HG02610 (cell line): ENCODE data around the gene TRAPPC2B.

ENCODE experiments used
- ATAC-seq: cut with Tn5 transposase; IDR thresholded peaks from one replicate; pipeline ENCODE4 v1.9.1; 2021; ENCODE audit warnings: mild to moderate bottlenecking, moderate library complexity; ENCODE audit not compliant: unreplicated experiment

TRAPPC2B gene

DNA sequence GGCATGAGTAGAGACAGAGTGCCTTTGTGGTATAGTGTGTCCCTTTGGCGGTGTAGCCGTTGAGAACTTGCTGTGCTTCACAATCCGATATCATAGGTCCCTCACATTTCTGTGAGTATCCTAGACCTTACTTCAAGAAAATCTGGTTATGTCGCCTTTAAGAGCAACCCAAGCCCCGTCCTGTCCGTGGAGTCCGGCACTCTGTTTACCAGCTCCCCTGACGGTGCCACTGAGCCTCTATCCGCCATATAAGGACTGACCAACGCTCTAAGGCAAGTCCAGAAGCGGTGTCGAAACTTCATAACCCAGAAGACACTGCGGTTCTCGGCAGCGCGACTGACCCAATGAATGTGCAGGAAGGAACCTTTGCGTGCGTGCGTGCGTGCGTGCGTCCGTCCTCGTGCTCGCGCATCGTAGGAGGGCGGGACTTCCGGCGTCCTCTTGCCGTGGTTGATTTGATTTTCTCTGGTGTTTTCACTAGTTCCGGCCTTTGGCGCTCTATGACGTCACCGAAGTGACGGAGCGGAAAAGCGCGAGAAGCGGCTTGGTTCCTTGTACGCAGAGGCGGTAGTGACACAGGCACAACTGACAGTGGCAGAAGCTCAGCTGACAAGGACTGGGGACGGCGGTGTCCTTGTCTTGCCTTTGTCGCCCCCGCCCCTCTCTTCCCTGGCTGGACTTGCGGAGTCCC, at the start of gene TRAPPC2B, which contains the start of gene ZNF547:
TSS of gene TRAPPC2B (plus strand) at position 555 of the 691 bp plus-strand sequence. CDS start 1,283 bp downstream, outside the sequence.
TSS of gene ZNF547 (plus strand) at position 555 of the 691 bp plus-strand sequence. CDS start 5,005 bp downstream, outside the sequence.
- peak; percentile 93 for ATAC-seq

DNA sequence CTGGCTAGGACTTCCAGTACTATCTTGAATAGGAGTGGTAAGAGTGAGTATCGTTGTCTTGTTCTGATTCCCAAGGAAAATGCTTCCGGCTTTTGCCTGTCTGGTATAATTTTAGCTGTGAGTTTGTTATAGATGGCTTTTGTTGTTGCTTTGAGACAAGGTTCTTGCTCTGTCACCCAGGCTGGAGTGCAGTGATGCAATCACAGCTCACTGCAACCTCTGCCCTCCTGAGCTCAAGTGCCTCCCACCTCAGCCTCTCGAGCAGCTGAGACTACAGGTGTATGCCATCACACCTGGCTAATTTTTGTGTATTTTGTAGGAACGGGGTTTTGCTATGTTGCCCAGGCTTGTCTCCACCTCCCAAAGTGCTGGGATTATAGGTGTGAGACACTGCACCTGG, 49.2 kb upstream of the TRAPPC2B start:
- ATAC-seq: no peak

DNA sequence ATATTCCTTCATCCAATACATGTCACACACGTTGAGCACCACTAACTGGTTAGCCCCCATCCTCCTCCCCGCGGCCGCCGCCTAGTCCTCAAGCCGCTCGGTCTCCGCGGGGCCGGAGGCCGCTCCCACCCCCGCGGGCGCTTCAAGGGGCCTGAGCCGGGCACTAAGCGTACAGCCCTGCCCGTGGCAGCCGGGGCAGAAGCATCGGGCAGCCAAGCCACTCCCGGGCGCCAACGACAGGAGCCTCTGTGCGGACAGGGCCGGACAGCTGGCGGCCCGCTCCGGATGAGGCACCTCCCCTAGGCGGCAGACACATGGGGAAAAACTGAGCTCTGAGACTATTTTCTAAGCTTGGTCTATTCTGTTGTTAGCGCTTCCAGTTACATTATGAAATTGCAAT, 45.8 kb upstream of the TRAPPC2B start:
- ATAC-seq: no peak

DNA sequence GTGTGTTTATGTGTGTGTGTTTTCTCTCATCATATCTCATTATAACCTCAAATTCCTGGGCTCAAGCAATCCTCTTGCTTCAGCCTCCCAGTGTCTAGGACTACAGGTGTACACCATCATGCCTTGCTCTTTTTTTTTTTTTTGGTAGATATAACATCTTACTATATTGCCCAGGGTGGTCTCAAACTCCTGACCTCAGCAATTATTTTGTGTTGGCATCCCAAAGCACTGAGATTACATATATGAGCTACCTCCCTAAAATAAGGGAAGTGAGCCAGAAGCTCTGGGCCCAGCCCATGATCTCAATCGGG, 43.5 kb upstream of the TRAPPC2B start:
- ATAC-seq: no peak

DNA sequence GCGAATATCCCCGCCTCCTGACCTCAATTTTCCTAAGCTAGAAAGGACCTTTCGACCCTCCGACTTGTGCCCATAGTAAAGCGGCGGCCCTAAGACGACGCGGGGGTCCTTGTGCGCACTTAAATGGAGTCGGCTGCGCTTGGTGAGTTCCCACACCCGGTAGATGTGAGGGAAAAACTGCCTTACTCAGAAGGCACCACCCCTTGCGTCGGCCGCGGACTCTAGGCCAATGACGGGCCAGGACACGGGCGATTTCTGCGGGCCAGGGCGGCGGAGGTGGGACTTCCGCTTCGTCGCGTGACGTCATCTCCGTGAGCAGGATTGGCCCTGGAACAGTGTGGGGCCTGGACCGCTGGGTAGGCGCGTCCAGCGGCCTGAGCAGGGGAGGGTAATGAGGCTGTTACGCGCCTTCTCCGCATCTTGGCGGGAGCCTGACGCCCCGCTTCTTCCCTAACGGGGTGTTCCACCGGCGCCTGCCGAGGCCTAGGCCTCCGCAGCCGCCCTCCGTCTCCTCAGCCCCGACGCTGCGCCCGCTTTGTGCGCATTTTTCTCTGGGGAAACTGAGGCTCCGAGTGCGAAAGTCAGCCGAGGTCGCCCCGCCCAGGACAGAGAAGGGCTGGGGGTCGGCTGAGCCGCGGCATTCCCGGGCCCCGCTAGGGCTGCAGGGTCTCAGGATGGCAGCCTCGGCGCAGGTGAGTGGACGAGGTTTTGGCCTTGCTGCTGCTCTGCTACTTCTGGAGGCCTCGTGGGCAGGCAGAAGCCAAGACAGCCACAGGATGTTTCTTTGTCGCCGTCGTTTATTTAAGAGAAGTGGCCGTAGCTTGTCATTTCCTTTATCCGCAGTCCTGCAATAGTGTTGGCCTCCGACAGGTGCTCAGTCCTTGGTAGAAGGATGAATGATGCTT, 42.9 kb upstream of the TRAPPC2B start, which contains the start of gene ZNF543:
TSS of gene ZNF543 (plus strand) at position 293 of the 905 bp plus-strand sequence. CDS start at position 675, 382 bp downstream.
- peak; percentile 94 for ATAC-seq

DNA sequence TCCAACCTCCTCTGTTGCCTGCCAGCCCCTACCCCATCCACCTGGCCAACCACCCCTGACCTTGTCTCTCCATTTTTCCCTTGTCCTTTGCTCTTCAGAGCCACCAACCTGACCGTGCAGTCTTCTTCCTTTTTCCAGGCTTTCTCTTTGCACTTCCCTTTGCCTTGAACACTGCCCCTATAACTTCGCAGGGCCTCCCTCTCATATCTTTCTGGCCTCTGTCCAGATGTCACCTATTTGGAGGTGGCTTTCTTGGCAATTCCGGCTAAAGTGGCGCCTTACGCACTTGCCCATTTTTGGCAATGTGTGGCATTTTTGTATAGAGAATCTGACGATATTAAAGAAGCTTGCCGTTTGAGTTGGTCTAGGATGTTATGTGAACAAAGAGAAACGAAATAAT, 42.2 kb upstream of the TRAPPC2B start:
- ATAC-seq: no peak

DNA sequence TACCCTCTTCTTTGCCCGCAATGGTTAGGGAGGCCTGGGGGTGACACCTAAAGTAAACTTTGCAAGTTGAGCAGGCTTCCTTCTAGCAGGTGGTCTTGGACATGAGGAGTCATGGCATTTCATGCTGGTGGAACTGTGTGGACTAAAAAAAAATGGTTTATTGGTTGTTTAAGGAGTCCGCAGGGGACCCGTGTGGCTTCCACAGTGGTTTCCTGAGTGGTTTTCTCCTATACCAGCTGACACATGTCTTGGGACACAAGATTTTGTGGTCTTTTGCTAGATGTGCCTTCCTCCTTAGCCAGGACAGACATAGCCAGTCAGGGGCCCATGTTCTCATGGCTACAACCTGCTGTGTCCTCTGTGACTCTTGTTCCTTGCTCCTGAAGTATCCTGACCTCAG, 41.6 kb upstream of the TRAPPC2B start:
- no peak for ATAC-seq

DNA sequence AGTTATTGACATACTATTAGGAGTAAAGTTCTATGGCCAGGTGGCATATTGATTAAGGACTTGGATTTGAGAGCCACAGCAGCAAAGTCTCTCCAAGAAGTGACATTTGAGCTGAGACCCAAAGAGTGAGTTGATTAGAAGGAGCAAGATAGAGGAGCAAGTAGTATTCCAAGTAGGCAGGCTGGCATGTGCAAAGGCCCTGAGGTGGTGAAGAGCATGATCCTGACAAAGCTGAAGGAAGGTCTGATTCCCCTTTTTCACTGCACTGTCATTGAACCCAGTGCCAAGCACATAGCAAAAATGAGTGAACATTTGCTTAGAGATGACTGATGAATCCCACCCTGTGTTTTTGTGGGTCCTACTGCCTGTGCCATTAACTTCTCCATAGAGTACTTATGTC, 38.4 kb upstream of the TRAPPC2B start:
- no peak for ATAC-seq

DNA sequence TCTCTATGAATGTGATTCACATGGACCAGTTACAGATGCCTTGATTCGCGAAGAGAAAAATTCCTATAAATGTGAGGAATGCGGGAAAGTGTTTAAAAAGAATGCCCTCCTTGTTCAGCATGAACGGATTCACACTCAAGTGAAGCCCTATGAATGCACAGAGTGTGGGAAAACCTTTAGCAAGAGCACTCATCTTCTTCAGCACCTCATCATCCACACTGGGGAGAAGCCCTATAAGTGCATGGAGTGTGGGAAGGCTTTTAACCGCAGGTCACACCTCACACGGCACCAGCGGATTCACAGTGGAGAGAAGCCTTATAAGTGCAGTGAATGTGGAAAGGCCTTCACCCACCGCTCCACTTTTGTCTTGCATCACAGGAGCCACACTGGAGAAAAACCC, 35.4 kb upstream of the TRAPPC2B start:
- ATAC-seq: no peak

DNA sequence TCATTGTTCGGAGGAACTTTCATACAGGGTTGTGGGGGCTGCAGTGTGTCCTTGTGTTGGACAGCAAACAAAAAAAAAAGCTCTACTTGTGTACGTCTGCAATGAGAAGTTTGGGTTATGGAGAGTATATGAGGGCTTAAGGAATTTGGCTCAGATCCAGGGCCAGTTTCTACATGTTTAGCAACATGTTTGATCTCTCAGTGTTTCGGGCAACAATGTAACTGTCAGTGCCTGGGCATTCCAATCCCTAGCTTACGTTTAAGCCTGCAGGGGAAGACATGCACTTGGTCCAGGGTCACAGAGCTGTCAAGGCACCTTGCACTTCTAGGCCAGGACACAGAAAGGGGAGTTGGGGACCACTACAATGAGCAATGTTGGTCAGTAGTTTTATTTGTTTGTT, 29.2 kb upstream of the TRAPPC2B start:
- no peak for ATAC-seq

DNA sequence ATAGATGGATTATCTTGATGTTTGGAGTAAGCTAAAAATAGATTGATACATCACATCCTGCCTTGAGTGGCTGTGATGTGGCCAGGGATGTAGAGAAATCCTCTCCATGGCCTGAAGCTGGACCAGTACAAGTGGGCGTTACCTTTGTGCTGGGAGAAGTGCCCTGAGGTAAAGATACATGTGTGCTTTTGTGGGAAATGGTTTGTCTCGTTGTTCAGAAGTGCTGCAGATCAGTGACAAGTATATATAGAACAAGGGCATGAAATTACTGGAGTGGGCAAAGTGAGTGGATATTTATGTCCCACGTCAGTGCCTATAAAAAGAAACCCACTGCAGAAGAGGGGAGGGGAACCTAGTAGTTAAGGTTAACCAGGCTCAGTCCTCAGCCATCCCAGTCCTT, 24.5 kb upstream of the TRAPPC2B start:
- ATAC-seq: no peak

DNA sequence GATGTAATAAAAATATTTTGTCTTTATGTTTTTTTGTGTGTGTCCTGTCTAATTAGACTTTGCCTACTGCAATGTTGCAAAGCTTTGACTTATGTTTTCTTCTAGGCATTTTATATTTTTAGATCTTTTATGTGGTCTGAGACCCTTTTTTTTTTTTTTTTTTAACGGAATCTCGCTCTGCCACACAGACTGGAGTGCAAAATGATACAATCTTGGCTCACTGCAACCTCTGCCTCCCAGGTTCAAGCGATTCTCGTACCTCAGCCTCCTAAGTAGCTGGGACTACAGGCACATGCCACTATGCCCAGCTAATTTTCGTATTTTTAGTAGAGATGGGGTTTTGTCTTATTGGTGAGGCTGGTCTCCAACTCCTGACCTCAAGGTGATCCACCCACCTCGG, 20.8 kb upstream of the TRAPPC2B start:
- ATAC-seq: no peak

DNA sequence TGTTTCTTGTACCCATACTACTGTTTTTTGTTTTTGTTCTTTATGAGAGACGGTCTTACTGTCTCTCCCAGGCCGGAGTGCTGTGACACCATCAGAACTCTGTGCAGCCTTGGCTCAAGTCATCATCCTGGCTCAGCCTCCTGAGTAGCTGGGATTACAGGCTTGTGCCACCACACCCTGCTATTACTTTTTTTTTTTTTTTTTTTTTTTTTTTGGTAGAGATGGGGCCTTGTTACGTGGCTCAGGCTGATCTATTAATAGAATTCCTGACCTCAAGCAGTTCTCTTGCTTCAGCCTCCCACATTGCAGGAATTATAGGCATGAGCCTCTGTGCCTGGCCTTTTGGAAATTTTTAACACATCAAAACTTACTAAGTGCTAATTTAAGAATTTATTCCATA, 15.2 kb upstream of the TRAPPC2B start:
- ATAC-seq: no peak

DNA sequence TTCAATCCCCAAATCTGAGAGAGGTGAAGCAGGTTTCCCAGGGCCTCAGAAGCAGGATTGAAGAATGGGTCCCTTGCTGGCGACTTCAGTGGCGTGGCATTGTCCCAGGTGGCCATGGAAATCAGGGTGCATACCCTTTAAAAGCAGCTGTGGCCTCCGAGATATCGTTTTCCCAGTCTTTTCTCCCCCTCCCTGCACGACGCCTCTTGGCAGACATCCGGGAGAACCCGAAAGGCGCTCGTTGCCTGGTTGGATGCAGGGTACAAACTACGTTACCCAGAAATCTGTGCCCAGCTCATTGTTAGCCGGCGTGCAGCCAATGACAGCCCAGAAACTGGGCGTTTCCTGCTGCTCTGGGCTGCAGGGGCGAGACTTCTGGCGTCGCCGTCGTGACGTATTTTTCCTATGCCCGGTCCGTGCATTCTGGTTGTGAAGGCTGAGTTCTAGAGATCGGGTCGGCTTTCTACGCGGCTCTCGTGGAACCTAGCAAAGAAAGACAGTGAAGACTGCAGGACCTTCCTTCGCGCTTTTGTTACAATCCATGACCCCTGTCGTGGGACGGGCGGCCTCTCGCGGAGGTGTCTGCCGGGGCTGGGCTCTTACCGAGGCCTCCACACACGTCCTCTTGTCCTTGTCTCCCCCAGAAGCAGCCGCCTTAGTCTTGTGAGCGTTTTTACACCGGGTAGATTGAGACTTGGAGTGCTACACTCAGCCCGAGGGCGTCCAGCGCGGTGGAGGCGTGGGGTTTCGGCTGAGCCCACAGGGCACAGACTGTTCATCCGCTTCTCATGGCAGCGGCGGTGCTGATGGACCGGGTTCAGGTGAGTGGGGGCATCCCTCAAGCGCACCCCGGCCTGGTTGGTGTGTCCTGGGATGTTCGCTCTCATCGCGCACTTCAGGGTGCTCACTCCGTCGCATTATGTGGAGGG, 12.2 kb upstream of the TRAPPC2B start, which contains the start of gene ZNF304:
TSS of gene ZNF304 (plus strand) at position 395 of the 929 bp plus-strand sequence. CDS start at position 789, 394 bp downstream.
- ATAC-seq: peak; percentile 97

DNA sequence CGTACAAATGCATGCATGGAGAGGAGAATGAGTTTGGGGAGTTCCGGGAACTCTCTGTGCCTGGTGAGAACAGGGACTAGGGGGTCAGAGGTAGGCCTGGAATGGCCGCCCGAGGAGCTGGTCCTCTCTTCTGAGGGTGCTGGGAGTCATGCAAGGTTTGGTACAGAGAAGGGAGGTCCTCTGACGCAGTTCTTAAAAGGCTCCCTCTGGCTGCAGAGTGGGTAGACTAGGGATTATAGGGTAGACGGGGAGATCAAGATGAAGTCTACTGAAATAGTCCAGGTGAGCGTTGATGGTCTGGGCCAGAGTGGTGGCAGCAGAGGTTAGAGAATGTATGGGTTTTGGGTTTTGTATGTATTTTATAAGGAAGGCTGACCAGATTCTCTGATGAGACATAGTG, 11.5 kb upstream of the TRAPPC2B start:
- ATAC-seq: no peak

DNA sequence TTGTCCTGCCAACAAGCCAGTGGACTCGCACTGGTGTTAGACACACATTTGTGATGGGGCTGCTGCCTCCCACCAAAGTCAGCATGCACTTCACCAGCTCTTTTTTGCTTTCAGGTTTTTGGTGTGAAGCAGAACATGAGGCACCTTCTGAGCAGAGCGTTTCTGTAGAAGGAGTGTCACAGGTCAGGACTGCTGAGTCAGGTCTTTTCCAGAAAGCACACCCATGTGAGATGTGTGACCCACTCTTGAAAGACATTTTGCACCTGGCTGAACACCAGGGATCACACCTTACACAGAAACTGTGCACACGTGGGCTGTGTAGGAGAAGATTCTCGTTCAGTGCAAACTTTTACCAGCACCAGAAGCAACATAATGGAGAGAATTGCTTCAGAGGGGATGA, 7.4 kb upstream of the TRAPPC2B start:
- ATAC-seq: no peak

DNA sequence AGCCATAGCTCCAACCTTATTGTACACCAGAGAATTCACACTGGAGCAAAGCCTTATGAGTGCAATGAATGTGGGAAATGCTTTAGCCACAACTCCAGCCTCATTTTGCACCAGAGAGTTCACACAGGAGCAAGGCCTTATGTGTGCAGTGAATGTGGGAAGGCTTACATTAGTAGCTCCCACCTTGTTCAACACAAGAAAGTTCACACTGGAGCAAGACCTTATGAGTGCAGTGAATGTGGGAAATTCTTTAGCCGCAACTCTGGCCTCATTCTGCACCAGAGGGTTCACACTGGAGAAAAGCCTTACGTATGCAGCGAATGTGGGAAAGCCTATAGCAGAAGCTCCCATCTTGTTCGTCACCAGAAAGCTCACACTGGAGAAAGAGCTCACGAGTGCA, 5.9 kb upstream of the TRAPPC2B start:
- ATAC-seq: no peak

DNA sequence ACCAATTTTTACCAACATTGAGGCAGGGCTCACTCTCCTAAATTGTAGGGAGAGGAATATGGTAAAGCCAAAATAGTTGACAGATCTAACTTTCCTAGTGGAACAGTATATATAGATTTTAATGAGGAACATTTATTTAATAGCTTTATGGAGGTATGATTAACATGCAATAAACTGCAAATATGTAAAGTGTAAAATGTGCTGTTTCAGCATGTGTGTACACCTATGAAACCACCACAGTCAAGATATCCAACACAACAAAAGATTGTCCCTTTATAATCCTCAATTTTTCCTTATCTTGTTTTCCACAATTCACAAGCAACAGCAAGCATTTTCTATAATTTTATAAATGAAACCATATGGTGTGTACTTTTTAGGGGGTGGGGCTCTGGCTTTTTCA, 4.1 kb upstream of the TRAPPC2B start:
- ATAC-seq: no peak

DNA sequence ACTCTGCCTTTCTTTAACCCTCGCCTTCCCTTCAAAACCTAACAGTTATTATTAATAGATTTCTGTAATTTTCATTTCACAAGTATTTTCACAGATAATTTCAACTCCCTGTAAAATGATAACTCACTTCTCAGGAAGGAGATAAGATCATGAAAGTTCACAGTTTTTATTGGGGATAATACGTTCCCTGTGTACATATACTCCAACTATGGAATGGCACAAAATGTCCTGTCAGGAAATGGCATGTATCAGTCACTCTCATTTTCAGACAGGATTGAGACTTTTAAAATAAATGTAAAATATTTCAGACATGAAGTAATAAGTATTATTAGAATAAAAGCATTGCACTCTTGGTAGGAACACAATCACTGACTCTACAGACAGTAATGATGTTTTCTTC, 932 bp upstream of the TRAPPC2B start:
- ATAC-seq: no peak

DNA sequence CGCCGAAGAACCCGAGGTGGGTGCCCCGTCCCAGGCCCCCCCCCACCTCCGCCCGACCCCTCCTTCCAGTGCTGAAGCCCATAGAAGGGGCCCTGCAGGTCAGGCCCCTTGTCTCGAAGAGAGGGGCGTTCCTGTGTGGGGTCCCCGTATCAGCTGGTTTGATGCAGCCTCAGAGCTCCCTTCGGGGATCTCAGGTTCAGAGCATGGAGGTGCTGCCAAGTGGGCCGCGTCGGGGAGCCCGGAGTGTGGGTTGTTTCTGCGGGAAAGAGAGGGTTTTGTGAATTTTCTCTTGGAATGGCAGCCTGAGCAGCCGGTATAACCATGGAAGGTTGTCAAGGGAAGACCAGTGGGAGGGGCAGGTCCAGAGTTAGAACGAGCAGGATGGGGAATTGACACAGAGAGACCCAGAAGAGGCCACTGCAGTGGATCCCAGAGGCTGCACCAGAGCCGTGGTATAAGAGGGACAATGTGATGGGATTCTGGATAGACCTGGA, 384 bp downstream of the TRAPPC2B start:
- no peak for ATAC-seq

DNA sequence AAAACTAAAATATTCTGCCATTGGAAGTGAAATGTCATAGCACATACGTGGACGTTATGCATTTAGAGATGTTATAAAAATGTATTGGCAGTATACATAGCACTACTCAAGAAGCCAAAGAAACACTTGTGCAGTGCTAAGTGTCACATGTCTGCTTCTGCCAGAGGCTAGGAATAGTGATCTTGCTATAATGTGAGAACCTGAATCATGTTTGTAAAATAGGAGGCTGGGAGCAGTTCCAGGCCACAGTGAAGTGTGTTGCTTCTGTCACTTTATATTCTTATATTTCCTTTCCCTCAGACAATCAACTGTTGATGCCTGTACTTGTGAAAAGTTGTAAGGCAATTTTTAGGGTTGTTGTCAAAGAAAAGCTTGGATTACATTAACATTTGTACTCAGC, 3.4 kb downstream of the TRAPPC2B start:
- ATAC-seq: no peak
